ENCODE data around the gene SNAP23. TPM values are rescaled to one million over a fixed set of nuclear protein-coding genes. Genes with fewer than 3 reads are reported as not detected.
A peak's percentile ranks its signal among the peaks of the same experiment; 100 is the strongest.

The SNAP23 gene
- total RNA-seq, 4 donors from 2014 or later = 54.0 to 77.9 (median 64.0) TPM

DNA sequence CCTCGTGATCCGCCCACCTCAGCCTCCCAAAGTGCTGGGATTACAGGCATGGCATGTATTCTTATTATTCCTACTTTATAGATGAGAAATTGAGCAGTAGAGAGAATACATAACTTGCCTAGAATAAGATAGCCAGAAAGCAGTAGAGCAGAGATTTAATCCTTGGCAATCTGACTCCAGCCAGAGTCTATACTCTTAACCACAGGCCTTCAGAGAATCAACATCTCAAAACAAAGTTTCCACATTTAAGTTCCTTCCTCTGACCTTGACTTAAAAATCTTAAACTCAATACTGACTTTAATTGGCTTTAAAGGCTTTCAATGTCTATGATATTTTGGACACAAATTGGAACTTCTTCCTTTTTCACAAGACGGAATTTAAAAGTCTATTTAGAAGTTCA lies 41.6 kb upstream of the SNAP23 start:
- H3K9me3 ChIP-seq = no peaks in the 10 kb centered on the region
- peaks cover 0 to 42% (median 8%) of the 10 kb centered on the region in 4 donors for H3K4me1 ChIP-seq
- H3K27me3 ChIP-seq = no peaks in the 10 kb centered on the region
- H3K36me3 ChIP-seq = peaks cover 0 to 36% (median 0%) of the 10 kb centered on the region in 3 donors
- WGBS, 2 donors = 91 to 92% methylated on average over 3 of the region's 3 CpGs
- no peak for DNase-seq (ENCODE audit: low spot score in 2 of 2)
- H3K27ac ChIP-seq = no peak overlapping the region
- H3K4me3 ChIP-seq = no peak overlapping the region
- TF ChIP-seq POLR2A (IDR thresholded peaks at IDR 0.05) = no peak
- TF ChIP-seq, protein P1, sequence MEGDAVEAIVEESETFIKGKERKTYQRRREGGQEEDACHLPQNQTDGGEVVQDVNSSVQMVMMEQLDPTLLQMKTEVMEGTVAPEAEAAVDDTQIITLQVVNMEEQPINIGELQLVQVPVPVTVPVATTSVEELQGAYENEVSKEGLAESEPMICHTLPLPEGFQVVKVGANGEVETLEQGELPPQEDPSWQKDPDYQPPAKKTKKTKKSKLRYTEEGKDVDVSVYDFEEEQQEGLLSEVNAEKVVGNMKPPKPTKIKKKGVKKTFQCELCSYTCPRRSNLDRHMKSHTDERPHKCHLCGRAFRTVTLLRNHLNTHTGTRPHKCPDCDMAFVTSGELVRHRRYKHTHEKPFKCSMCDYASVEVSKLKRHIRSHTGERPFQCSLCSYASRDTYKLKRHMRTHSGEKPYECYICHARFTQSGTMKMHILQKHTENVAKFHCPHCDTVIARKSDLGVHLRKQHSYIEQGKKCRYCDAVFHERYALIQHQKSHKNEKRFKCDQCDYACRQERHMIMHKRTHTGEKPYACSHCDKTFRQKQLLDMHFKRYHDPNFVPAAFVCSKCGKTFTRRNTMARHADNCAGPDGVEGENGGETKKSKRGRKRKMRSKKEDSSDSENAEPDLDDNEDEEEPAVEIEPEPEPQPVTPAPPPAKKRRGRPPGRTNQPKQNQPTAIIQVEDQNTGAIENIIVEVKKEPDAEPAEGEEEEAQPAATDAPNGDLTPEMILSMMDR (IDR thresholded peaks at IDR 0.05) = no peak
- no peak for TF ChIP-seq EP300 (IDR thresholded peaks at IDR 0.05)

- H3K4me1 ChIP-seq = peaks cover 0 to 61% (median 8%) of the 10 kb centered on the region in 4 donors
- peaks cover 0 to 9% (median 0%) of the 10 kb centered on the region in 3 donors for H3K36me3 ChIP-seq
Measured at GRCh38 chr15:42456531-42456930, 38.9 kb upstream of the SNAP23 start.

DNA sequence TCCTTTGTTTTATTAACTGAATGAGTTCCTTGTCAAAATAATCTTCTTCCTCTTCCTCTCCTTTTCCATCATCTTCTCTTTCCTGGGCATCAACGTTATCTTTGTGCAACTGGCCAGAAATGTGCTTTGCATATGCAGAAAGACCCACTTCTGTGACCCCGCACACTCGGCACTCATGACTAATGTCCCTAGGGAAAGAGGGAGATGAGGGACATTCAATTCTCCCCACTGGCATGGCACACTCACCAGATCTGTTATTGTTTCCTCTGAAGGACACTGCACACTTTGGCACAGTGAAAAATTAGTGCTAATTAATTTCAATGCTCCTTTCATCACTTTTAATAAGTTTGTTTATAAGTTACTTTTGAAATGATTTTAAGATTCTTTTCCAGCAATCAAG lies 38.5 kb upstream of the SNAP23 start:
- peak overlapping the region in 3 of 4 donors; percentile 9 to 35 (median 21) for H3K4me3 ChIP-seq
- H3K4me1 ChIP-seq = peaks cover 0 to 65% (median 8%) of the 10 kb centered on the region in 4 donors
- no peaks in the 10 kb centered on the region for H3K27me3 ChIP-seq
- WGBS, 2 donors = 13 to 14% methylated on average over 3 of the region's 3 CpGs
- TF ChIP-seq EP300 (IDR thresholded peaks at IDR 0.05) (no peak), POLR2A (IDR thresholded peaks at IDR 0.05) (no peak)
- TF ChIP-seq, protein P1 (IDR thresholded peaks at IDR 0.05) = no peak
- H3K9me3 ChIP-seq = no peaks in the 10 kb centered on the region
- DNase-seq (ENCODE audit: low spot score in 2 of 2) = no peak
- H3K27ac ChIP-seq = peak overlapping the region; percentile 71 to 92 (median 82)
- peaks cover 0 to 4% (median 0%) of the 10 kb centered on the region in 3 donors for H3K36me3 ChIP-seq

More at GRCh38 chr15:42456531-42456930, 38.9 kb upstream of the SNAP23 start:
- H3K27ac ChIP-seq = peak overlapping the region; percentile 71 to 92 (median 82)
- TF ChIP-seq, protein P1 (IDR thresholded peaks at IDR 0.05) = no peak
- TF ChIP-seq POLR2A (IDR thresholded peaks at IDR 0.05) (no peak), EP300 (IDR thresholded peaks at IDR 0.05) (no peak)
- no peaks in the 10 kb centered on the region for H3K27me3 ChIP-seq
- no peaks in the 10 kb centered on the region for H3K9me3 ChIP-seq
- peak overlapping the region in 2 of 4 donors; percentile 21 to 35 for H3K4me3 ChIP-seq
- no peak for DNase-seq (ENCODE audit: low spot score in 2 of 2)

- Histone ChIP-seq H3K4me1 (peaks cover 0 to 65% (median 8%) of the 10 kb centered on the region in 4 donors), H3K9me3 (no peaks in the 10 kb centered on the region), H3K27ac (peak overlapping the region; percentile 71 to 92 (median 82)), H3K4me3 (peak overlapping the region in 3 of 4 donors; percentile 9 to 35 (median 21)), H3K27me3 (no peaks in the 10 kb centered on the region), H3K36me3 (peaks cover 0 to 10% (median 0%) of the 10 kb centered on the region in 3 donors)
- WGBS, 2 donors = 25 to 31% methylated on average over 8 of the region's 8 CpGs
- DNase-seq (ENCODE audit: low spot score in 2 of 2) = peak in 1 of 2 donors; percentile 71
- TF ChIP-seq EP300 (IDR thresholded peaks at IDR 0.05) (peak; percentile 37 to 60), POLR2A (IDR thresholded peaks at IDR 0.05) (peak in 1 of 2 donors; percentile 54)
- TF ChIP-seq, protein P1 (IDR thresholded peaks at IDR 0.05) = no peak
Measured at GRCh38 chr15:42457445-42458442, 37.7 kb upstream of the SNAP23 start.

DNA sequence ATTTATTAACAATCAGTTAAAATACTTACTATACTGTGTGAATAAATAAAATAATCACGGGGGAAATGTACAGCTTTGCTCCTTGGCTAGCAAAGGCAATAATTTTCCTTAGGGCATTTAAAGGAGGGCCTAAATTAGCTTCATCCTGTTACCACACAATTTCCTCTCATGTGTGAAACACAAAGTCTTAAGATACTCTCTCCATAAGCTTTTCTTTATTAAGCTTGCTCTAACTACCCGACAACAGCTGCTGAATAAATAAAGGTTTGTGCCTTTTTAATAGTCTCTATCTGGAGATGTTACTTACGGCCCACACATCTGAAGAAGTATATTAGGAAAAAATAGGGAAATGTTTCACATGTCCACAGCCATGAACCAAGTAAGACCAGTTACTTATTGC lies 34.2 kb upstream of the SNAP23 start:
- WGBS, 2 donors = 31 to 44% methylated on average over 3 of the region's 3 CpGs
- Histone ChIP-seq H3K36me3 (peaks cover 0 to 35% (median 4%) of the 10 kb centered on the region in 3 donors), H3K27ac (peak overlapping the region in 3 of 4 donors; percentile 6 to 50 (median 20)), H3K9me3 (no peaks in the 10 kb centered on the region), H3K27me3 (no peaks in the 10 kb centered on the region), H3K4me3 (no peak overlapping the region), H3K4me1 (peaks cover 0 to 50% (median 6%) of the 10 kb centered on the region in 4 donors)
- TF ChIP-seq POLR2A (IDR thresholded peaks at IDR 0.05) (no peak), EP300 (IDR thresholded peaks at IDR 0.05) (no peak)
- TF ChIP-seq, protein P1 (IDR thresholded peaks at IDR 0.05) = no peak
- no peak for DNase-seq (ENCODE audit: low spot score in 2 of 2)
